Thoracic aorta (tissue), 2 donors: Measurements from ENCODE around the gene SORL1-AS1.

Experiments
- ATAC-seq: fragments of 150-250 bp; one replicate; pipeline ENCODE4 v1.8.0; 2017; ENCODE audit warnings: low read depth; ENCODE audit not compliant: insufficient number of reproducible peaks, low FRiP score
- DNase-seq: peaks from one replicate; pipeline ENCODE4 v3.0.0-alpha.2; 2020; ENCODE audit warnings: low spot score
- H3K27ac ChIP-seq, 2 donors: fragments of 200-600 bp; sonication (generic); 1 replicate in 1 of 2; 2 replicates in 1 of 2; pipeline ENCODE4 v1.5.1; 2016; ENCODE audit warnings: mild to moderate bottlenecking in 2 of 2, moderate library complexity in 2 of 2
- H3K27me3 ChIP-seq: fragments of 200-600 bp; sonication (generic); replicated peaks from 2 replicates; pipeline ENCODE4 v1.6.0; 2016; ENCODE audit warnings: mild to moderate bottlenecking; ENCODE audit not compliant: insufficient read depth
- H3K36me3 ChIP-seq: fragments of 200-600 bp; sonication (generic); one replicate; pipeline ENCODE4 v1.5.1; 2016
- H3K4me1 ChIP-seq, 2 donors: fragments of 200-600 bp; sonication (generic); 1 replicate in 1 of 2; 2 replicates in 1 of 2; pipeline versions ENCODE4 v1.5.1 to v1.6.0; 2016; ENCODE audit warnings: low read depth in 2 of 2, mild to moderate bottlenecking in 1 of 2; ENCODE audit not compliant: control insufficient read depth in 1 of 2
- H3K4me3 ChIP-seq: fragments of 200-600 bp; sonication (generic); 2 replicates; pipeline ENCODE4 v1.5.1; 2016; ENCODE audit warnings: mild to moderate bottlenecking
- H3K9me3 ChIP-seq: fragments of 200-600 bp; sonication (generic); 2 replicates; pipeline ENCODE4 v1.5.1; 2016
- TF ChIP-seq, protein P1 (sequence below): fragments of 200-600 bp; sonication (generic); IDR thresholded peaks from one replicate; pipeline ENCODE4 v1.5.1; 2019; ENCODE audit warnings: antibody characterized with exemption

SORL1-AS1 gene

GRCh38 chr11:121446752-121447156, 6.0 kb downstream of the SORL1-AS1 start:
- ATAC-seq, result no peak
- DNase-seq, result no peak
- TF ChIP-seq, protein P1, sequence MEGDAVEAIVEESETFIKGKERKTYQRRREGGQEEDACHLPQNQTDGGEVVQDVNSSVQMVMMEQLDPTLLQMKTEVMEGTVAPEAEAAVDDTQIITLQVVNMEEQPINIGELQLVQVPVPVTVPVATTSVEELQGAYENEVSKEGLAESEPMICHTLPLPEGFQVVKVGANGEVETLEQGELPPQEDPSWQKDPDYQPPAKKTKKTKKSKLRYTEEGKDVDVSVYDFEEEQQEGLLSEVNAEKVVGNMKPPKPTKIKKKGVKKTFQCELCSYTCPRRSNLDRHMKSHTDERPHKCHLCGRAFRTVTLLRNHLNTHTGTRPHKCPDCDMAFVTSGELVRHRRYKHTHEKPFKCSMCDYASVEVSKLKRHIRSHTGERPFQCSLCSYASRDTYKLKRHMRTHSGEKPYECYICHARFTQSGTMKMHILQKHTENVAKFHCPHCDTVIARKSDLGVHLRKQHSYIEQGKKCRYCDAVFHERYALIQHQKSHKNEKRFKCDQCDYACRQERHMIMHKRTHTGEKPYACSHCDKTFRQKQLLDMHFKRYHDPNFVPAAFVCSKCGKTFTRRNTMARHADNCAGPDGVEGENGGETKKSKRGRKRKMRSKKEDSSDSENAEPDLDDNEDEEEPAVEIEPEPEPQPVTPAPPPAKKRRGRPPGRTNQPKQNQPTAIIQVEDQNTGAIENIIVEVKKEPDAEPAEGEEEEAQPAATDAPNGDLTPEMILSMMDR, result no peak
- H3K27ac ChIP-seq, result no peak overlapping the region
- no peaks in the 10 kb centered on the region for H3K36me3 ChIP-seq
- no peaks in the 10 kb centered on the region for H3K27me3 ChIP-seq
- no peak overlapping the region for H3K4me3 ChIP-seq
- no peaks in the 10 kb centered on the region for H3K9me3 ChIP-seq
- H3K4me1 ChIP-seq, result peaks cover 3 to 12% of the 10 kb centered on the region in 2 donors

DNA sequence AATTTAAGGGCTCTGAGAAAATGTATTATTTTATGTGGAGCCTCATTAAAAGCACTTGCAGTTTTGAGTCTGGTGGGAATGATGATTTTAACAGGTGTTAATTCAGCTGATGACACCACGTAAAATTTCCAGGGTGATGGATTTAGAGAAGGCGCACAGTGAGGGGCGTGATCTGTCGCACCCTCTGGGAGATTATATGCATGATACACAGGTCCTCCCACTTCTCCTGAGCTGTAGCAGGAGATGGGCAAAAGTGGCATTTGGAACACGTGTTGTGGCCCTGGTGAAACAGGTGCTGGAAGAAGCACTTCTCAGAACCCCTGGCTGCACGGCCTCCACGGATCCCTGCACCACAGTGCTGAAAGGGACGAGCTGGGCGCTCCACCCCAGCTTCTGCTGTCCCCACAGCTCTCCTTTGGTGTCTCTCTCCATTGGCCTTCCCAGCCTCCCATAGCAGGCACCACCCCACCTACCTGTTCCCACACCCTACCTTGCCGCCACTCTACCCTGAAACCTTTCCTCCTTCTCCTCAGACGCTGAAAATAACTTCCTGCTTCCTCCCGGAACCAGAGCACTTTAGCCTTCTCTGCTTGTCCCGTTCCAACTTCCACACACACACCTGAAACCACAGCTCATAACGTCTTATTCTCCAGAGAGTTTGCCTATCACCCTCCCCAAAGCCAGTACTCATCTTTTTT, 7.5 kb downstream of the SORL1-AS1 start:
- no peaks in the 10 kb centered on the region for H3K9me3 ChIP-seq
- ATAC-seq (no peak), DNase-seq (no peak)
- no peak overlapping the region for H3K27ac ChIP-seq
- H3K4me1 ChIP-seq, result peaks cover 3% of the 10 kb centered on the region in 2 donors
- no peaks in the 10 kb centered on the region for H3K27me3 ChIP-seq
- no peak overlapping the region for H3K4me3 ChIP-seq
- no peaks in the 10 kb centered on the region for H3K36me3 ChIP-seq
- TF ChIP-seq, protein P1, result no peak

- H3K4me1 ChIP-seq, result peaks cover 3 to 10% of the 10 kb centered on the region in 2 donors
- ATAC-seq (no peak), DNase-seq (no peak)
- TF ChIP-seq, protein P1, result no peak
- no peaks in the 10 kb centered on the region for H3K27me3 ChIP-seq
- H3K36me3 ChIP-seq, result no peaks in the 10 kb centered on the region
- no peak overlapping the region for H3K4me3 ChIP-seq
- no peak overlapping the region for H3K27ac ChIP-seq
- no peaks in the 10 kb centered on the region for H3K9me3 ChIP-seq
These were observed 8.2 kb downstream of the SORL1-AS1 start for GRCh38 chr11:121444526-121444925.

GRCh38 chr11:121443688-121444275, 9.0 kb downstream of the SORL1-AS1 start:
- Histone ChIP-seq H3K27ac (no peak overlapping the region), H3K4me1 (peaks cover 3 to 12% of the 10 kb centered on the region in 2 donors), H3K4me3 (no peak overlapping the region), H3K36me3 (no peaks in the 10 kb centered on the region), H3K27me3 (no peaks in the 10 kb centered on the region), H3K9me3 (no peaks in the 10 kb centered on the region)
- TF ChIP-seq, protein P1, result no peak
- no peak for DNase-seq
- no peak for ATAC-seq

GRCh38 chr11:121441521-121441920, 11.2 kb downstream of the SORL1-AS1 start:
- ATAC-seq (no peak), DNase-seq (no peak)
- TF ChIP-seq, protein P1, result no peak
- Histone ChIP-seq H3K27me3 (no peaks in the 10 kb centered on the region), H3K4me3 (no peak overlapping the region), H3K27ac (no peak overlapping the region), H3K9me3 (no peaks in the 10 kb centered on the region), H3K4me1 (peaks cover 9 to 30% of the 10 kb centered on the region in 2 donors), H3K36me3 (no peaks in the 10 kb centered on the region)
